Trophoblast cell (in vitro differentiated cells and primary cell): ENCODE results near the gene HEXB. TPM values are rescaled to one million over a fixed set of nuclear protein-coding genes. Genes with fewer than 3 reads are reported as not detected.
A peak's percentile ranks its signal among the peaks of the same experiment; 100 is the strongest.

ENCODE experiments used
- DNase-seq, 2 donors: peaks; one replicate each; pipeline ENCODE4 v3.0.0-alpha.2; 2016
- H2AFZ ChIP-seq: 2 replicates; pipeline ENCODE4 v1.6.1; 2013; ENCODE audit warnings: low read length, moderate library complexity, mild to moderate bottlenecking; ENCODE audit not compliant: insufficient read depth, poor library complexity
- H2AK5ac ChIP-seq: 2 replicates; pipeline ENCODE4 v1.6.1; 2013; ENCODE audit warnings: mild to moderate bottlenecking, low read length
- H2BK120ac ChIP-seq: 2 replicates; pipeline ENCODE4 v1.6.1; 2013; ENCODE audit warnings: low read length, mild to moderate bottlenecking, moderate library complexity; ENCODE audit not compliant: insufficient read depth, poor library complexity
- H2BK12ac ChIP-seq: 2 replicates; pipeline ENCODE4 v1.6.1; 2013; ENCODE audit warnings: mild to moderate bottlenecking, low read length, moderate library complexity
- H2BK5ac ChIP-seq: 2 replicates; pipeline ENCODE4 v1.6.1; 2013; ENCODE audit warnings: low read length, low read depth, moderate library complexity, mild to moderate bottlenecking; ENCODE audit not compliant: poor library complexity
- H3K14ac ChIP-seq: 2 replicates; pipeline ENCODE4 v1.6.1; 2013; ENCODE audit warnings: mild to moderate bottlenecking, low read length
- H3K18ac ChIP-seq: 2 replicates; pipeline ENCODE4 v1.6.1; 2013; ENCODE audit warnings: mild to moderate bottlenecking, low read length
- H3K23ac ChIP-seq: 2 replicates; pipeline ENCODE4 v1.6.1; 2013; ENCODE audit warnings: low read length
- H3K27ac ChIP-seq: 2 replicates; pipeline ENCODE4 v1.5.1; 2013; ENCODE audit warnings: low read depth, mild to moderate bottlenecking, inconsistent platforms, low read length, moderate library complexity
- H3K27me3 ChIP-seq: 2 replicates; pipeline ENCODE4 v1.6.1; 2013; ENCODE audit warnings: inconsistent platforms, mild to moderate bottlenecking, low read length, moderate library complexity; ENCODE audit not compliant: insufficient read depth
- H3K36me3 ChIP-seq, 2 experiments: 1 replicate in 1 of 2; 2 replicates in 1 of 2; pipeline ENCODE4 v1.6.1; 2013; ENCODE audit warnings: low read length in 2 of 2, mild to moderate bottlenecking in 2 of 2, moderate library complexity in 1 of 2; ENCODE audit not compliant: insufficient read depth in 2 of 2, control insufficient read depth in 1 of 2
- H3K4ac ChIP-seq: 2 replicates; pipeline ENCODE4 v1.6.1; 2013; ENCODE audit warnings: low read depth, mild to moderate bottlenecking, low read length, moderate library complexity
- H3K4me1 ChIP-seq, 2 experiments: 1 replicate in 1 of 2; 2 replicates in 1 of 2; pipeline ENCODE4 v1.6.1; 2013; ENCODE audit warnings: low read length in 2 of 2, mild to moderate bottlenecking in 2 of 2, moderate library complexity in 1 of 2; ENCODE audit not compliant: insufficient read depth in 2 of 2, control insufficient read depth in 1 of 2
- H3K4me2 ChIP-seq: 2 replicates; pipeline ENCODE4 v1.6.1; 2013; ENCODE audit warnings: inconsistent platforms, mild to moderate bottlenecking, low read length, moderate library complexity
- H3K4me3 ChIP-seq: 2 replicates; pipeline ENCODE4 v1.5.1; 2013; ENCODE audit warnings: mild to moderate bottlenecking, low read depth, low read length, inconsistent platforms
- H3K79me1 ChIP-seq: one replicate; pipeline ENCODE4 v1.6.1; 2013; ENCODE audit warnings: low read length
- H3K79me2 ChIP-seq: 2 replicates; pipeline ENCODE4 v1.6.1; 2013; ENCODE audit warnings: low read length, mild to moderate bottlenecking; ENCODE audit not compliant: control insufficient read depth, insufficient read depth, poor library complexity
- H3K9ac ChIP-seq: 2 replicates; pipeline ENCODE4 v1.6.1; 2013; ENCODE audit warnings: mild to moderate bottlenecking, low read length
- H3K9me3 ChIP-seq: 2 replicates; pipeline ENCODE4 v1.6.1; 2013; ENCODE audit warnings: low read depth, mild to moderate bottlenecking, control low read depth, inconsistent platforms, low read length; ENCODE audit not compliant: insufficient read depth
- H4K12ac ChIP-seq: 2 replicates; pipeline ENCODE4 v1.6.1; 2013; ENCODE audit warnings: low read depth, mild to moderate bottlenecking, low read length, moderate library complexity
- H4K8ac ChIP-seq: 2 replicates; pipeline ENCODE4 v1.6.1; 2013; ENCODE audit warnings: low read depth, mild to moderate bottlenecking, low read length, moderate library complexity
- H4K91ac ChIP-seq: one replicate; pipeline ENCODE4 v1.6.1; 2013; ENCODE audit warnings: low read depth, mild to moderate bottlenecking, low read length, moderate library complexity
- WGBS: extraction: QIAGEN DNeasy Blood & Tissue Kit; methylation state at CpG from one replicate; pipeline ENCODE4 v1.1.7; 2013; ENCODE audit warnings: missing lambda C conversion rate; ENCODE audit not compliant: insufficient read length, insufficient coverage; ENCODE audit errors: extremely low coverage; 5-methylcytosine and 5-hydroxymethylcytosine counted together
- polyA plus RNA-seq: library from polyadenylated mRNA; stranded (reverse); fragments of 200-250 nt; gene quantifications from 2 replicates; pipeline ENCODE4 v1.2.3, GENCODE V29; 2013

The HEXB gene
- polyA plus RNA-seq: 56.0 and 58.6 TPM in 2 replicates

DNA sequence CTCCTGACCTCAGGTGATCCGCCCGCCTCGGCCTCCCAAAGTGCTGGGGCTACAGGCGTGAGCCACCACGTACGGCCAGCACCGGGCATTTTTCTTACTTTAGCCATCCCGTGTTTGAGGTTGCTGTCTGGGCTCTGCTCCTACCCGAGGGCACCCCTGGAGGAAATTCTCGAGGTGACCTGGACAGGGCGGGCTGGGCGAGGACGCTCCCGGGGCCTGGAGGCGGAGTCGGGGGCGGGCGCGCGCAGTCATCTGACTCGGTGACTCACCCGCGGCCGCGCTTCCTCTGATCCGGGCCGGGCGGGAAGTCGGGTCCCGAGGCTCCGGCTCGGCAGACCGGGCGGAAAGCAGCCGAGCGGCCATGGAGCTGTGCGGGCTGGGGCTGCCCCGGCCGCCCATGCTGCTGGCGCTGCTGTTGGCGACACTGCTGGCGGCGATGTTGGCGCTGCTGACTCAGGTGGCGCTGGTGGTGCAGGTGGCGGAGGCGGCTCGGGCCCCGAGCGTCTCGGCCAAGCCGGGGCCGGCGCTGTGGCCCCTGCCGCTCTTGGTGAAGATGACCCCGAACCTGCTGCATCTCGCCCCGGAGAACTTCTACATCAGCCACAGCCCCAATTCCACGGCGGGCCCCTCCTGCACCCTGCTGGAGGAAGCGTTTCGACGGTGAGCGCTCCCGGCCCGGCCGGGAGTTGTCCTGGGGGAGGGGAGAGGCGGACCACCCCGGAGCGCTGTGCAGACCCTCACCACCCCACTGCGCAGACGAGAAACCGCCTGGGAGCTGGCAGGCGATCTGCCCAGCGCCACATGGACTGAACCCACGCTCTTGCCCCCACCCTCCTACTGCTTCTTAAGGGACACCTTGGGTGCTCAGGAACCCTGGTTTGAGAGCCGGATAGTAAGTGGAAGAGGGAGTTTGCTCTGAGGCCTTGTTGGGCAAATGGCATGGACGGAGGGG is at the start of gene HEXB:
Gene HEXB (plus strand): TSS at position 334 of the 952 bp plus-strand sequence. CDS start 28 bp downstream, at position 362.
- Histone ChIP-seq H3K27me3 (no peaks in the 10 kb centered on the region), H3K9me3 (no peaks in the 10 kb centered on the region), H2AFZ (peak within 1 kb of the TSS; percentile 87), H3K9ac (peak within 1 kb of the TSS; percentile 78), H4K91ac (peak within 1 kb of the TSS; percentile 69), H3K23ac (no peak within 1 kb of the TSS), H4K8ac (peak within 1 kb of the TSS; percentile 88), H4K12ac (peak within 1 kb of the TSS; percentile 79), H2BK12ac (peak within 1 kb of the TSS; percentile 37), H3K27ac (no peak within 1 kb of the TSS), H3K36me3 (peaks cover under 1% of the 10 kb centered on the region in 2 experiments), H3K4me1 (peaks cover 2 to 6% of the 10 kb centered on the region in 2 experiments), H3K4me2 (peak within 1 kb of the TSS; percentile 70), H3K79me2 (peaks cover 5% of the 10 kb centered on the region), H3K4me3 (peak within 1 kb of the TSS; percentile 90), H2BK5ac (peak within 1 kb of the TSS; percentile 49), H3K79me1 (peaks cover 5% of the 10 kb centered on the region), H2AK5ac (no peak within 1 kb of the TSS), H3K4ac (peak within 1 kb of the TSS; percentile 26), H2BK120ac (peak within 1 kb of the TSS; percentile 86), H3K14ac (peak within 1 kb of the TSS; percentile 89), H3K18ac (peak within 1 kb of the TSS; percentile 93)
- peak; percentile 98 for DNase-seq
- WGBS: no CpG with 5 or more reads among the region's 78 CpGs

DNA sequence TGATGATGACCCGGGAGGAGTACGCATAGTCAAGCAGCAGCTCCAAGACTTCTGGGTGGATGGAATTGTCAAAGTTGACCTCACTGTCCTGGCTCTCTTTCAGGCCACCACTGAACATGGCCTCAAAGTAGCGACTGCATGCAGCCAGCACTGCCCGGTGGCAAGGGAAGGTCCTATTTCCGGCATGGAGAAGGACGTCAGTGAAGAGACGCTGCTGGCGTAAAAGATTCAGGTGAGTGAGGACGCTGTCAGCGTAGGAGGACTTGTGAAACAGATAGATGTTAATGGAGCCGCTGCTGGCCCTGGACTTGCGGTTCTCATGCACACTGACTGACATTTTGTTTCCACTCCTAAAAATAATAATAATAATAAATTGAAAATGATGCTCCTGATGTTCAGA is 48.9 kb upstream of the HEXB start:
- no peak overlapping the region for H2BK5ac ChIP-seq
- H4K12ac ChIP-seq: no peak overlapping the region
- no peak overlapping the region for H2BK120ac ChIP-seq
- H3K9me3 ChIP-seq: no peaks in the 10 kb centered on the region
- H3K79me1 ChIP-seq: peaks cover 21% of the 10 kb centered on the region
- H3K27ac ChIP-seq: peak overlapping the region; percentile 4
- peaks cover 41% of the 10 kb centered on the region for H3K79me2 ChIP-seq
- no peak overlapping the region for H4K91ac ChIP-seq
- H3K4ac ChIP-seq: peak overlapping the region; percentile 75
- H3K4me3 ChIP-seq: peak overlapping the region; percentile 57
- peak in 1 of 2 donors; percentile 54 for DNase-seq
- H4K8ac ChIP-seq: no peak overlapping the region
- peaks cover 33 to 55% of the 10 kb centered on the region in 2 experiments for H3K36me3 ChIP-seq
- H3K9ac ChIP-seq: peak overlapping the region; percentile 57
- peak overlapping the region; percentile 32 for H3K18ac ChIP-seq
- no peak overlapping the region for H2AFZ ChIP-seq
- H2AK5ac ChIP-seq: no peak overlapping the region
- no CpG with 5 or more reads among the region's 12 CpGs for WGBS
- H2BK12ac ChIP-seq: no peak overlapping the region
- H3K14ac ChIP-seq: no peak overlapping the region
- H3K4me1 ChIP-seq: peaks cover 21 to 34% of the 10 kb centered on the region in 2 experiments
- H3K4me2 ChIP-seq: peak overlapping the region; percentile 75
- no peaks in the 10 kb centered on the region for H3K27me3 ChIP-seq
- H3K23ac ChIP-seq: peak overlapping the region; percentile 50

DNA sequence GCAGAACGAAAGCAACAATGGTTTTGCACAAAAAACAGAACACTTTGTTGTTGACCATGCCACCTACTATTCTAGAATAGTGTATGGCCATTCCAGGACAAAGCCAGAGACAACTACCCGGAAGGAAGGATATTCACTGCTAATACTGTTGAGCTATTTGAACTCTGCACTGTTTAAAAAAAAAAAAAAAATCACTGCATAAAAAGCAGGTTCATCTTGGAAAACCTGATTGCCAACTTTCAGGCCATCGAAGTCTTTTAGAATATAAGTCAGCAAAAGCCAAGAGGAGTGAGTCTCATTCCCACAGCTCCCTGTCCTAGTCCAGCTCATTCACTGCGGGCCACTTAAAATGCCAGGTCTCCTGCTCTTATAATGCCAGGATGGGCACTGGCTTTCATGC is 48.5 kb upstream of the HEXB start:
- Histone ChIP-seq H3K27me3 (no peaks in the 10 kb centered on the region), H3K9me3 (no peaks in the 10 kb centered on the region), H4K12ac (no peak overlapping the region), H3K9ac (no peak overlapping the region), H2AK5ac (no peak overlapping the region), H3K36me3 (peaks cover 33 to 51% of the 10 kb centered on the region in 2 experiments), H3K79me1 (peaks cover 22% of the 10 kb centered on the region), H2BK12ac (no peak overlapping the region), H2BK120ac (no peak overlapping the region), H3K18ac (no peak overlapping the region), H4K91ac (no peak overlapping the region), H3K4me1 (peaks cover 21 to 32% of the 10 kb centered on the region in 2 experiments), H3K4ac (peak overlapping the region; percentile 75), H3K14ac (no peak overlapping the region), H3K23ac (no peak overlapping the region), H2AFZ (no peak overlapping the region), H3K4me2 (peak overlapping the region; percentile 75), H2BK5ac (no peak overlapping the region), H3K27ac (no peak overlapping the region), H3K4me3 (no peak overlapping the region), H4K8ac (no peak overlapping the region), H3K79me2 (peaks cover 42% of the 10 kb centered on the region)
- no CpG with 5 or more reads among the region's 4 CpGs for WGBS
- peak; percentile 83 to 96 for DNase-seq

DNA sequence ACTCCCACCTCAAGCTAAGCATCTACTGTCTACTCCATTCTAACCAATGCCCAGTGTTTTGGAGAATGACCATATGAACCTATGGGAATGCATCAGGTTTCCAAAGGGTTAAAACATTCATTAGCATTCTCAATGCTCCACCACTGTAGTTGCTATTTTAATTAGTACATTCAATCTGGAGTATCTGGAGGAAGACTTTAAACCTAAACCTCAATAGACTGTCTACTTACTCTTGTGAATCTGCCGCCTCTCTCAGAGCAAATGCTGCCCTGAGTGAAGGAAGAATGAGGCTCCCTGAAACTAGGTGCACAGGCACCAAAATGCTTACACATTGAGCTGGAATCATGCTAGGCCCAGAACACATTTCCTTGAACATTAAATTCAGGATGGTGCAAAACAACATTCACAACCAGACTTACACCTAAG is 46.5 kb upstream of the HEXB start:
- DNase-seq: no peak
- Histone ChIP-seq H3K4me2 (peak overlapping the region; percentile 75), H4K91ac (no peak overlapping the region), H3K14ac (no peak overlapping the region), H2BK12ac (no peak overlapping the region), H4K12ac (no peak overlapping the region), H3K4me3 (peak overlapping the region; percentile 79), H3K9ac (peak overlapping the region; percentile 86), H3K9me3 (no peaks in the 10 kb centered on the region), H4K8ac (no peak overlapping the region), H3K79me2 (peaks cover 43% of the 10 kb centered on the region), H3K4me1 (peaks cover 29 to 39% of the 10 kb centered on the region in 2 experiments), H2AFZ (no peak overlapping the region), H3K4ac (peak overlapping the region; percentile 76), H3K27me3 (no peaks in the 10 kb centered on the region), H2BK120ac (no peak overlapping the region), H3K23ac (no peak overlapping the region), H2AK5ac (no peak overlapping the region), H2BK5ac (no peak overlapping the region), H3K27ac (peak overlapping the region; percentile 62), H3K18ac (no peak overlapping the region), H3K36me3 (peaks cover 27 to 33% of the 10 kb centered on the region in 2 experiments), H3K79me1 (peaks cover 34% of the 10 kb centered on the region)
- WGBS: no CpG with 5 or more reads among the region's 1 CpG
